Ishikawa (cell line): ENCODE results near the gene PTPN23.

Source experiments
- CREB1 ChIP-seq: IDR thresholded peaks from 2 replicates; pipeline ENCODE4 v1.6.1; 2012; ENCODE audit warnings: low read depth
- EGR1 ChIP-seq: IDR thresholded peaks from 2 replicates; pipeline ENCODE4 v1.6.1; 2012
- RAD21 ChIP-seq: IDR thresholded peaks from 2 replicates; pipeline ENCODE4 v1.6.1; 2012; ENCODE audit warnings: low read depth
- TAF1 ChIP-seq: IDR thresholded peaks from 2 replicates; pipeline ENCODE4 v1.6.1; 2012; ENCODE audit warnings: low read depth, mild to moderate bottlenecking
- TEAD4 ChIP-seq: IDR thresholded peaks from 2 replicates; pipeline ENCODE4 v1.6.1; 2012

GRCh38 chr3:47414161-47414564 lies 33.3 kb downstream of the PTPN23 start:
- TF ChIP-seq EGR1 (no peak), RAD21 (no peak), CREB1 (no peak), TEAD4 (no peak), TAF1 (no peak)
